ENCODE results near the gene TUG1.

Gene TUG1

DNA sequence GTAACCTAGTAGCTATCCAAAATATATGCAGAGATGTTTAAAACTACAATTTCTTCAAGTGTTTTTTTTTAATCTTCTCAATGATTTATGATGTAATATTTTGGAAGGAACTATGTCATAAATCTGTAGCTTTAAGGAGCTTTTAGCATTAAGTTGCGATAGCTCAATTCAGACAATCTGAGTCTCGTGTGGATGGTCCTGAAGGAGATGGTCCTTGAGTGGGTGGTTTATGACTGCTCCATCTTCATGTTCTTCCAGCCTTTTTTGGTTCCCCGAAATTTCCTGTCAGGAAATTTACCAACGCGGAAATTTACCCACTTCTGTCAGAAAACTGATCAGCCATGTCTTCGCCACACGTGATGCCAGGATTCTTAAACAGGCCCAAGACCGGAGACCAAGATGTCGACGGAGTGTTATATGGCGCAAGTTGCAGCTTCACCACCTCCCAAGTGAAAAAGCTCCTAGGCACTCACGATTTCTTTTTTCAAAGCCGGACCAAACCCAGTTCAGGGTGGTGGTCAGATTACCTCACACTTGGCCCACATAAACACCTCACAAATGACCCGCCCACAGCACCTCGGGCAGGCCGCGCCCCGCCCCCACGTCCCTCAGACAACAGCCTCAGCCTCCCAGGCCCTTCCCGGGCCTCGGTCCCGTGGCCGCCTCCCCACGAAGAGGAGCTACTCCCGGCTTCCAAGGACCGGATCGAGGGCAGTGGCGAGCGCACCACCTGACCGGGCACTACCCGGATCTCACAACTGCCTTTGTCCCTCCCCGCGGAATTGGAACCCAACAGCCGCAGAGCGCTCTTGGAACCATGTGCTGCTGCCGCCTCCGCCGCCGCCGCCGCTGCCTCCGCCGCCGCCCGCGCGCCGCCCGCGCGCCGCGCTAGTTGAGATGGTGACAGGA lies 796 bp upstream of the TUG1 start, which contains the start of gene MORC2:
Gene MORC2, minus strand, starts transcription at position 760 of the 909 bp plus-strand sequence. CDS start 885 bp downstream, outside the sequence.
- peak within 1 kb of the TSS; percentile 99 for H3K27ac Mint-ChIP-seq
- H3K4me1 Mint-ChIP-seq (ENCODE audit: low read depth) = peaks cover 37% of the 10 kb centered on the region
- peaks cover 77% of the 10 kb centered on the region for H3K36me3 Mint-ChIP-seq (ENCODE audit: low read depth)
- peak within 1 kb of the TSS; percentile 96 for H3K4me3 Mint-ChIP-seq
- H3K27me3 Mint-ChIP-seq (ENCODE audit: low read depth) = no peaks in the 10 kb centered on the region
- peaks cover 60% of the 10 kb centered on the region for H3K9me3 Mint-ChIP-seq
- DNase-seq (ENCODE audit: low spot score) = no peak

DNA sequence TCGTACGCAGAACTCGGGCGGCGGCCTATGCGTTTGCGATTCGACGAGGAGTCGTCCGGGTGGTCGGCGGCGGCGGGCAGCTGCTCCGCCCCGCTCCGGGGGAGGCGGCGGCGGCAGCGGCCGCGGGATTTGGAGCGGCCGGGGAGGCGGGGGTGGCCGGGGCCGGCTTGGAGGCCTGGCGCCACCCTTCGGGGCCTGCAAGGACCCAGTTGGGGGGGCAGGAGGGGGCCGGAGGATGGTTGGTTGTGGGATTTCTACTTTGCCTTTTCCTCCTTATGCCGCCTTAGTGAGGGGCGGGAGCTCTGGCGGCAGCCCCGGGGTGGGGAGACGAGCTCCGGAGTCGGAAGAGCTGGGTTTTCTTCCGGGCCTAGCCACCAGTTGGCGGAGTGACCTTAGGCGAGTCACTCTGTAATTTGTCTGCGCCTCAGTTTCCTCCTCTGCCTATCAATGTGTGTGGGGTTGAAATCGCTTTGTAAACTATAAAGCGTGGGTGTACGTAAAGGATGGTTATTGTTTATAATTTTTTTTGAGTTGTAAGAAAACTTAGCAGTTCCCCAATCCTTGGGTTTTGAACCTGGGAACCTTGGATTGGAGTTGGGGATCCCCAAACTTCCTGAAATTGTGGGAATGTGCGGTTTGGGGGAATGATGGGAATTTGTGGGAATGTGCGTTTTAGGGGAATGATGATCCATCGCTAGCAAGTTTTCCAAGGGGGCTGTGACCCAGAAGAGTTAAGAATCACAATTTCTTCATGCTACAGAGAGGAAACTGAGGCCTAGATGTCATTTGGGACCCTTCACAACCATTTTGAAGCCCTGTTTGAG lies 679 bp downstream of the TUG1 start:
- H3K27ac Mint-ChIP-seq = peak overlapping the region; percentile 99
- H3K9me3 Mint-ChIP-seq = peaks cover 65% of the 10 kb centered on the region
- H3K4me3 Mint-ChIP-seq = peak overlapping the region; percentile 92
- H3K4me1 Mint-ChIP-seq (ENCODE audit: low read depth) = peaks cover 34% of the 10 kb centered on the region
- peaks cover 83% of the 10 kb centered on the region for H3K36me3 Mint-ChIP-seq (ENCODE audit: low read depth)
- DNase-seq (ENCODE audit: low spot score) = peak; percentile 42
- no peaks in the 10 kb centered on the region for H3K27me3 Mint-ChIP-seq (ENCODE audit: low read depth)

GRCh38 chr22:30970356-30970746 lies 1.3 kb downstream of the TUG1 start:
- Mint-ChIP-seq H3K4me1 (ENCODE audit: low read depth) (peaks cover 30% of the 10 kb centered on the region), H3K27me3 (ENCODE audit: low read depth) (no peaks in the 10 kb centered on the region), H3K4me3 (peak overlapping the region; percentile 92), H3K27ac (peak overlapping the region; percentile 99), H3K9me3 (peaks cover 65% of the 10 kb centered on the region), H3K36me3 (ENCODE audit: low read depth) (peaks cover 84% of the 10 kb centered on the region)
- no peak for DNase-seq (ENCODE audit: low spot score)

- Mint-ChIP-seq H3K9me3 (peaks cover 85% of the 10 kb centered on the region), H3K27ac (no peak overlapping the region), H3K27me3 (ENCODE audit: low read depth) (no peaks in the 10 kb centered on the region), H3K36me3 (ENCODE audit: low read depth) (peaks cover 58% of the 10 kb centered on the region), H3K4me3 (no peak overlapping the region), H3K4me1 (ENCODE audit: low read depth) (peaks cover 6% of the 10 kb centered on the region)
- DNase-seq (ENCODE audit: low spot score) = no peak
Observed at GRCh38 chr22:30978304-30978962, 9.4 kb downstream of the TUG1 start.

DNA sequence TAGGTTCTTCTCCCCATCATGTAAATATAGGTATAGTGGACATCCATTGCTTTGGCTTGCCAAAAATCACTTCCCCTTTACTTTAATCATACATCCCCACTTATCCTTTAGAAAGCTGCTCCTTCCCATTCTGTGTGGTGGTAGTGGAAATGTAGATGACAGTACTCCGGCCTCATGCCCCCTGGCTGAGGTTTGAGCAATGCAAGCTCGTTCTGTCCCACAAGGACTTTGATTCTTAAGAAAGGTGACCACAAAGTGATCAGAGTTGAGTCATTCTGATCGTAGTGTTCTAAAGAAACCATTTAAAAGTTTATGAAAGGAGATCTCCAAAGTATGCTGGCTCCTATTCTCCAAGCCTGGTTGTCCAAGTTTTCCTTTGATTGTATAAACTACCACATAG lies 10.9 kb downstream of the TUG1 start:
- H3K4me3 Mint-ChIP-seq = no peak overlapping the region
- no peaks in the 10 kb centered on the region for H3K27me3 Mint-ChIP-seq (ENCODE audit: low read depth)
- peaks cover 87% of the 10 kb centered on the region for H3K9me3 Mint-ChIP-seq
- peaks cover 6% of the 10 kb centered on the region for H3K4me1 Mint-ChIP-seq (ENCODE audit: low read depth)
- H3K27ac Mint-ChIP-seq = peak overlapping the region; percentile 34
- peaks cover 44% of the 10 kb centered on the region for H3K36me3 Mint-ChIP-seq (ENCODE audit: low read depth)
- no peak for DNase-seq (ENCODE audit: low spot score)

- no peaks in the 10 kb centered on the region for H3K27me3 Mint-ChIP-seq (ENCODE audit: low read depth)
- H3K9me3 Mint-ChIP-seq = peaks cover 66% of the 10 kb centered on the region
- peaks cover 18% of the 10 kb centered on the region for H3K36me3 Mint-ChIP-seq (ENCODE audit: low read depth)
- H3K4me1 Mint-ChIP-seq (ENCODE audit: low read depth) = peaks cover 6% of the 10 kb centered on the region
- H3K27ac Mint-ChIP-seq = no peak overlapping the region
- DNase-seq (ENCODE audit: low spot score) = no peak
- H3K4me3 Mint-ChIP-seq = no peak overlapping the region
Observed at GRCh38 chr22:30982512-30982911, 13.4 kb downstream of the TUG1 start.

DNA sequence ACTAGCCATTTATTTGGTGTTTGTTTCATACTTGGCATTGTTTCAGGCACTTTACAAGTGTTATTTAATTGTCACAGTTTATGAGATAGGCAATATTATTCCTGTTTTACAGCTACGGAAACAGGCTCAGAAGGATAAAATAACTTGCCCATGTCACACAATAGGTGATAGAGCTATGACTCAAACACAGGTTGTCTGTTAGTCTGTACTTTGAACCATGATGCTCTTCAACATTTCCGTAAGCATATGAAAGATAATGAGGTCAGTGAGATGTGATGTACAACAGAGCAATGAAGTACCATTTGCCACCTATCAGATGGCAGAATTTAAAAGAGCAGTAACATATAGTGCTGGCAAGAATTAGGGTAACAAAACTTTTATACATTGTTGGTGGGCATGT lies 15.3 kb downstream of the TUG1 start:
- peaks cover 62% of the 10 kb centered on the region for H3K9me3 Mint-ChIP-seq

DNA sequence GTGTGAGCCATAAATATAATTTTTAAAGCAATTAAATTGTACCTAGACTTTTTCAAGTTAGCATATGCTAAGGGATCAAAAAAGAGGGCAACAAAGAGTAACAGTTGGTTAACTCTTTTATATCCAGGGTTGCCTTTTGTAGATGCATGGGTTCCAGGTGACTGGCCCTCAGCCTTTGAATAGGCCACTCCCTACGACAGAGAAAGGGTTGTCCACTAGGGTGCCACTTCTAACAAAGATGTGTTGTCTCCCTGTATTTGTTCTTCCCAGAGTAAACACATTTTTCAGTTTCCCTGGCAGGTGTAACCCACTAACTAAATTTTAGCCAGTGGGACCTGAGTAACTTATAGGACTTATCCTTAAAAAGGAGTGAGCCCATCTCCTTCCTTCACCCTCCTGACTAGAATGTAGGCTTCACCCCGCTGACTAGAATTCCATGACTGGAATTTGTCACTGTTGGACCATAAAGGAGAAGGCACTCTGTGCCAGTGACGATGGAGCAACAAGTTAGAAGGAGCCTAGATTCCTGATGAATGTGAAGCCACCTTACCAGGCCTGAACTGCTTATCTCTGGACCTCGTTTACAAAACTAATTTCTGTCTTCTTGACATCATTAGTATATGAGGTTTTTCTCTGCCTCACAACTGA lies 16.6 kb downstream of the TUG1 start:
- Mint-ChIP-seq H3K9me3 (peaks cover 57% of the 10 kb centered on the region), H3K36me3 (ENCODE audit: low read depth) (peaks cover 3% of the 10 kb centered on the region), H3K4me3 (no peak overlapping the region)

More for the DNA sequence above, 15.3 kb downstream of the TUG1 start:
- H3K4me1 Mint-ChIP-seq (ENCODE audit: low read depth) = peaks cover 4% of the 10 kb centered on the region
- H3K27me3 Mint-ChIP-seq (ENCODE audit: low read depth) = no peaks in the 10 kb centered on the region
- H3K36me3 Mint-ChIP-seq (ENCODE audit: low read depth) = peaks cover 8% of the 10 kb centered on the region
- DNase-seq (ENCODE audit: low spot score) = no peak
- no peak overlapping the region for H3K27ac Mint-ChIP-seq
- H3K4me3 Mint-ChIP-seq = no peak overlapping the region

DNA sequence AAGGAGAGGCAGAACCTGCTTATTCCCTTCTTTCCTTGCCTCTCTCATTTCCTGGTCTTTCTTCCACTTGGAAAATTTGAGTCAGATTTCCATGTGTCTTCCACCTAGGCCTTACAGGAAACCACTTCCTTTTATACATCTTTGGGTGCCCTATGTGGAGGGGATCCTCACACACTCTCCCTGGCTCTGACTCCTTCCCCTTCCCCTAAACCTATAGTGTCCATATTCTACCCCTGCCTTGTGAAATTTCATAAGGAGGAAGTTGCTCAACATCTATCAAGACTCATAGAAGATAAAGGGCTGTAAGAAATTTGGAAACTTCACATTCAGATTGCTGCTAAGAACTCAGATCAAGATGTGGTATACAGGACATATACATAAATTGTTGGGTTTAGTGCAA lies 20.4 kb downstream of the TUG1 start:
- H3K27ac Mint-ChIP-seq = no peak overlapping the region
- no peak for DNase-seq (ENCODE audit: low spot score)
- H3K9me3 Mint-ChIP-seq = peaks cover 34% of the 10 kb centered on the region
- H3K4me3 Mint-ChIP-seq = no peak overlapping the region
- peaks cover 2% of the 10 kb centered on the region for H3K27me3 Mint-ChIP-seq (ENCODE audit: low read depth)
- H3K36me3 Mint-ChIP-seq (ENCODE audit: low read depth) = no peaks in the 10 kb centered on the region
- H3K4me1 Mint-ChIP-seq (ENCODE audit: low read depth) = no peaks in the 10 kb centered on the region

More for the DNA sequence above, 16.6 kb downstream of the TUG1 start:
- Mint-ChIP-seq H3K27ac (no peak overlapping the region), H3K4me1 (ENCODE audit: low read depth) (no peaks in the 10 kb centered on the region), H3K27me3 (ENCODE audit: low read depth) (no peaks in the 10 kb centered on the region)
- no peak for DNase-seq (ENCODE audit: low spot score)

GRCh38 chr22:30990690-30991089 lies 21.6 kb downstream of the TUG1 start:
- Mint-ChIP-seq H3K4me1 (ENCODE audit: low read depth) (no peaks in the 10 kb centered on the region), H3K27me3 (ENCODE audit: low read depth) (peaks cover 2% of the 10 kb centered on the region), H3K4me3 (no peak overlapping the region), H3K36me3 (ENCODE audit: low read depth) (no peaks in the 10 kb centered on the region), H3K27ac (no peak overlapping the region), H3K9me3 (peaks cover 29% of the 10 kb centered on the region)
- no peak for DNase-seq (ENCODE audit: low spot score)

- Mint-ChIP-seq H3K36me3 (ENCODE audit: low read depth) (no peaks in the 10 kb centered on the region), H3K27me3 (ENCODE audit: low read depth) (peaks cover 2% of the 10 kb centered on the region), H3K27ac (no peak overlapping the region), H3K4me3 (no peak overlapping the region), H3K9me3 (peaks cover 24% of the 10 kb centered on the region), H3K4me1 (ENCODE audit: low read depth) (no peaks in the 10 kb centered on the region)
- DNase-seq (ENCODE audit: low spot score) = no peak
Observed at GRCh38 chr22:30992565-30992964, 23.5 kb downstream of the TUG1 start.

DNA sequence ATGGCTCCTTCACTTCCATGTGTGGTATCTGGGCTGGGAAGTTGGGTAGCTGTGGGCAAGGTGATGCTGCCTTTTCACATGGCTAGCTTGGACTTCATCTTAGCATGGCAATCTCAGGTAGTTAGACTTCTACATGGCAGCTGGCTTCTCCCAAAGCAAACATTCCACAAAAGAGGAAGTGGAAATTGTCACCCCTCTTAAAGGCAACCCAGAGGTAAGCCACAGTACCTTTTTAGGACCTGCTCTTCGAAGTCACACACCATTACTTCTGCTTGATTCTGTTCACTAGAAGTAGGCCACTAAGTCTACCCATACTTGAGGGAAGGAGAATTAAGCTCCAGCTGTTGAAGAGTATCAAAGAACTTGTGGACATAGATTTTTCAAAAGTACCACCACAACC lies 25.9 kb downstream of the TUG1 start:
- Mint-ChIP-seq H3K9me3 (peaks cover 12% of the 10 kb centered on the region), H3K36me3 (ENCODE audit: low read depth) (no peaks in the 10 kb centered on the region), H3K4me1 (ENCODE audit: low read depth) (no peaks in the 10 kb centered on the region)

DNA sequence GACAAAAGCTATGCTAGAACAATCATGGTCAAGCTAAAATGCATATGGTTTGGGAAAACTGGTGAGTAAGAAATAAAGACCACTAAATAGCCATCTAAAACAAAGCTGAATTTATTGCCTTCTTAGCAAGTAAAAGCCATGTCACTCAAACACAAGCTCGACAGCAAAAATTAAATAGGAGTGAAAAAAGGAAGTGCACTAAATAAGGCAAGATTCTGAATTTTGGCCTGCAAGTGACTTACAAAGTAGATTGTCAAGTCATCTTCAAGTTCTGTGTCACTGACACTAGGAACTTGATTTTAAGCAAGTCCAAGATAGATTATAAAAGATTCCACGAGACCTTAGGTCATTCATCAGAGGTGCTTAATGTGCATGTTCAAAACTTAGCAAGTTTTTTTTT lies 27.4 kb downstream of the TUG1 start:
- no peak overlapping the region for H3K4me3 Mint-ChIP-seq
- no peaks in the 10 kb centered on the region for H3K4me1 Mint-ChIP-seq (ENCODE audit: low read depth)
- H3K27ac Mint-ChIP-seq = no peak overlapping the region
- DNase-seq (ENCODE audit: low spot score) = no peak
- H3K9me3 Mint-ChIP-seq = peaks cover 4% of the 10 kb centered on the region
- no peaks in the 10 kb centered on the region for H3K36me3 Mint-ChIP-seq (ENCODE audit: low read depth)
- H3K27me3 Mint-ChIP-seq (ENCODE audit: low read depth) = peaks cover 2% of the 10 kb centered on the region

More for the DNA sequence above, 25.9 kb downstream of the TUG1 start:
- no peak overlapping the region for H3K27ac Mint-ChIP-seq
- H3K27me3 Mint-ChIP-seq (ENCODE audit: low read depth) = peaks cover 2% of the 10 kb centered on the region
- H3K4me3 Mint-ChIP-seq = no peak overlapping the region
- no peak for DNase-seq (ENCODE audit: low spot score)

Data from T-helper 2 cell treated with Interferon-gamma antibody and Interleukin-4, amounts not matched to agents 5 μg/mL and 100 μg/mL, for 36 hours (primary cell).